ENCODE data around the gene CGB7.

Gene CGB7

GRCh38 chr19:49057636-49058234 is at the start of gene CGB7:
Gene CGB7 (minus strand): TSS chr19:49057749. CDS start chr19:49055375, 2,374 bp downstream.
- peak; percentile 81 for DNase-seq (ENCODE audit: low read depth, low spot score)

GRCh38 chr19:49106648-49107135 is 49.1 kb upstream of the CGB7 start:
- peak; percentile 81 for DNase-seq (ENCODE audit: low read depth, low spot score)

GRCh38 chr19:49104229-49104864 is 46.8 kb upstream of the CGB7 start:
- no peak for DNase-seq (ENCODE audit: low read depth, low spot score)

GRCh38 chr19:49103331-49104085 is 46.0 kb upstream of the CGB7 start:
- DNase-seq (ENCODE audit: low read depth, low spot score): no peak

GRCh38 chr19:49102303-49102702 is 44.8 kb upstream of the CGB7 start:
- DNase-seq (ENCODE audit: low read depth, low spot score): no peak

- peak; percentile 29 for DNase-seq (ENCODE audit: low read depth, low spot score)
Measured at GRCh38 chr19:49101160-49101559, 43.6 kb upstream of the CGB7 start.

GRCh38 chr19:49098795-49099194 is 41.2 kb upstream of the CGB7 start:
- DNase-seq (ENCODE audit: low read depth, low spot score): no peak

GRCh38 chr19:49097453-49098288 is 40.1 kb upstream of the CGB7 start:
- peak; percentile 96 for DNase-seq (ENCODE audit: low read depth, low spot score)

GRCh38 chr19:49094505-49095482 is 37.2 kb upstream of the CGB7 start:
- no peak for DNase-seq (ENCODE audit: low read depth, low spot score)

- no peak for DNase-seq (ENCODE audit: low read depth, low spot score)
Measured at GRCh38 chr19:49092686-49093085, 35.1 kb upstream of the CGB7 start.

- no peak for DNase-seq (ENCODE audit: low read depth, low spot score)
Measured at GRCh38 chr19:49091391-49092038, 34.0 kb upstream of the CGB7 start.

- no peak for DNase-seq (ENCODE audit: low read depth, low spot score)
Measured at GRCh38 chr19:49086296-49086695, 28.7 kb upstream of the CGB7 start.

GRCh38 chr19:49085868-49086232 is 28.3 kb upstream of the CGB7 start:
- no peak for DNase-seq (ENCODE audit: low read depth, low spot score)

- peak; percentile 100 for DNase-seq (ENCODE audit: low read depth, low spot score)
Measured at GRCh38 chr19:49085020-49085867, 27.7 kb upstream of the CGB7 start, which contains the start of gene SNRNP70. Gene SNRNP70 (plus strand): TSS chr19:49085451. CDS start chr19:49086415, 964 bp downstream.

GRCh38 chr19:49084206-49085019 is 26.9 kb upstream of the CGB7 start:
- DNase-seq (ENCODE audit: low read depth, low spot score): no peak

- DNase-seq (ENCODE audit: low read depth, low spot score): no peak
Measured at GRCh38 chr19:49081273-49081672, 23.7 kb upstream of the CGB7 start.

- no peak for DNase-seq (ENCODE audit: low read depth, low spot score)
Measured at GRCh38 chr19:49080392-49080791, 22.8 kb upstream of the CGB7 start.

- DNase-seq (ENCODE audit: low read depth, low spot score): peak; percentile 55
Measured at GRCh38 chr19:49074869-49075268, 17.3 kb upstream of the CGB7 start.

Data from ELF-1 (cell line).